WTC11 (cell line): ENCODE results near the gene PNPLA8. TPM values are rescaled to one million over a fixed set of nuclear protein-coding genes. Genes with fewer than 3 reads are reported as not detected.

Source experiments
- ATAC-seq: fragments of 200-7000 bp; cut with Tn5 transposase; 2 replicates; pipeline ENCODE4 v1.10.0; 2021; ENCODE audit warnings: mild to moderate bottlenecking, moderate library complexity
- CTCF ChIA-PET: fragments of 300-600 bp; sonication (Branson Sonifier 250); formaldehyde crosslinking; loops from one replicate; lab custom pipeline; 2021; ENCODE audit warnings: antibody characterized with exemption; lab: Charles Lee
- POLR2A ChIA-PET: fragments of 350-600 bp; sonication (Branson Sonifier 250); formaldehyde crosslinking; loops from one replicate; lab custom pipeline; 2021; ENCODE audit warnings: antibody characterized with exemption; lab: Charles Lee
- DNase-seq: peaks from one replicate; pipeline ENCODE4 v3.0.0; 2021; ENCODE audit warnings: low spot score
- H3K27ac Mint-ChIP-seq: 2 replicates; pipeline ENCODE4 v1.8.0; 2021; ENCODE audit warnings: mixed read lengths
- H3K27me3 Mint-ChIP-seq: 2 replicates; pipeline ENCODE4 v1.8.0; 2021; ENCODE audit warnings: low read depth, mild to moderate bottlenecking, moderate library complexity, mixed read lengths
- H3K36me3 Mint-ChIP-seq: 2 replicates; pipeline ENCODE4 v1.8.0; 2021; ENCODE audit warnings: mixed read lengths
- H3K4me1 Mint-ChIP-seq: 2 replicates; pipeline ENCODE4 v1.8.0; 2022; ENCODE audit warnings: mixed read lengths
- H3K4me3 Mint-ChIP-seq: 2 replicates; pipeline ENCODE4 v1.8.0; 2021; ENCODE audit warnings: mild to moderate bottlenecking, moderate library complexity, mixed read lengths
- H3K9me3 Mint-ChIP-seq: 2 replicates; pipeline ENCODE4 v1.8.0; 2021; ENCODE audit warnings: mixed read lengths
- AFF4 ChIP-seq: sonication (generic); formaldehyde crosslinking; IDR thresholded peaks from 2 replicates; pipeline ENCODE4 v1.8.1; 2023; ENCODE audit warnings: mild to moderate bottlenecking, missing genetic modification reagents, borderline replicate concordance
- ATF1 ChIP-seq: sonication (generic); formaldehyde crosslinking; IDR thresholded peaks from 2 replicates; pipeline ENCODE4 v1.8.1; 2023; ENCODE audit warnings: mild to moderate bottlenecking, moderate library complexity, missing genetic modification reagents
- CREB1 ChIP-seq: sonication (generic); formaldehyde crosslinking; IDR thresholded peaks from 2 replicates; pipeline ENCODE4 v1.8.0; 2023; ENCODE audit warnings: mild to moderate bottlenecking, missing genetic modification reagents
- CREM ChIP-seq: sonication (generic); formaldehyde crosslinking; IDR thresholded peaks from 2 replicates; pipeline ENCODE4 v1.8.1; 2022; ENCODE audit warnings: mild to moderate bottlenecking, missing genetic modification reagents, moderate library complexity
- CTCF ChIP-seq: fragments of 200-600 bp; IDR thresholded peaks from 2 replicates; pipeline ENCODE4 v1.8.0; 2022; ENCODE audit warnings: antibody characterized with exemption
- ESRRA ChIP-seq: sonication (generic); formaldehyde crosslinking; IDR thresholded peaks from 2 replicates; pipeline ENCODE4 v1.8.1; 2022; ENCODE audit warnings: mild to moderate bottlenecking, missing genetic modification reagents, borderline replicate concordance
- ETV6 ChIP-seq: sonication (generic); formaldehyde crosslinking; IDR thresholded peaks from 2 replicates; pipeline ENCODE4 v1.8.1; 2022; ENCODE audit warnings: mild to moderate bottlenecking, missing genetic modification reagents
- FOXP1 ChIP-seq: sonication (generic); formaldehyde crosslinking; IDR thresholded peaks from 2 replicates; pipeline ENCODE4 v1.8.0; 2022; ENCODE audit warnings: missing genetic modification reagents, mild to moderate bottlenecking, moderate library complexity, borderline replicate concordance
- HMGXB4 ChIP-seq: sonication (generic); formaldehyde crosslinking; IDR thresholded peaks from 2 replicates; pipeline ENCODE4 v1.8.1; 2023; ENCODE audit warnings: mild to moderate bottlenecking, moderate library complexity, missing genetic modification reagents
- IRF1 ChIP-seq: sonication (generic); formaldehyde crosslinking; IDR thresholded peaks from 2 replicates; pipeline ENCODE4 v1.8.0; 2023; ENCODE audit warnings: missing genetic modification reagents
- IRF2 ChIP-seq: sonication (generic); formaldehyde crosslinking; IDR thresholded peaks from 2 replicates; pipeline ENCODE4 v1.8.0; 2022; ENCODE audit warnings: low read depth, missing genetic modification reagents, borderline replicate concordance
- MXD4 ChIP-seq: fragments of 250-450 bp; sonication (Bioruptor Pico); IDR thresholded peaks from 2 replicates; pipeline ENCODE4 v1.8.0; 2021; ENCODE audit warnings: mild to moderate bottlenecking, moderate library complexity, borderline replicate concordance
- PREB ChIP-seq: sonication (generic); formaldehyde crosslinking; IDR thresholded peaks from 2 replicates; pipeline ENCODE4 v1.8.1; 2022; ENCODE audit warnings: mild to moderate bottlenecking, missing genetic modification reagents, moderate library complexity, borderline replicate concordance
- PRRX2 ChIP-seq: fragments of 250-450 bp; sonication (Bioruptor Pico); IDR thresholded peaks from 2 replicates; pipeline ENCODE4 v1.8.0; 2021; ENCODE audit warnings: mild to moderate bottlenecking
- SMAD3 ChIP-seq: sonication (generic); formaldehyde crosslinking; IDR thresholded peaks from 2 replicates; pipeline ENCODE4 v1.8.0; 2022; ENCODE audit warnings: missing genetic modification reagents, mild to moderate bottlenecking, borderline replicate concordance
- ZBTB21 ChIP-seq: sonication (generic); formaldehyde crosslinking; IDR thresholded peaks from 2 replicates; pipeline ENCODE4 v1.8.1; 2023; ENCODE audit warnings: mild to moderate bottlenecking, missing genetic modification reagents, borderline replicate concordance
- ZBTB43 ChIP-seq: sonication (generic); formaldehyde crosslinking; IDR thresholded peaks from 2 replicates; pipeline ENCODE4 v1.8.1; 2023; ENCODE audit warnings: mild to moderate bottlenecking, missing genetic modification reagents
- ZMAT4 ChIP-seq: fragments of 250-450 bp; sonication (Bioruptor Pico); IDR thresholded peaks from 2 replicates; pipeline ENCODE4 v1.9.0; 2021; ENCODE audit warnings: mild to moderate bottlenecking
- ZNF317 ChIP-seq: sonication (generic); formaldehyde crosslinking; IDR thresholded peaks from 2 replicates; pipeline ENCODE4 v1.8.1; 2023; ENCODE audit warnings: low read depth, mild to moderate bottlenecking, moderate library complexity, missing genetic modification reagents, borderline replicate concordance
- ZNF416 ChIP-seq: fragments of 250-450 bp; sonication (Bioruptor Pico); IDR thresholded peaks from 2 replicates; pipeline ENCODE4 v1.9.0; 2021; ENCODE audit warnings: mild to moderate bottlenecking, inconsistent platforms
- ZNF423 ChIP-seq: fragments of 250-450 bp; sonication (Bioruptor Pico); IDR thresholded peaks from 2 replicates; pipeline ENCODE4 v2.1.2; 2022; ENCODE audit warnings: mild to moderate bottlenecking, moderate library complexity
- ZNF425 ChIP-seq: fragments of 250-450 bp; sonication (Bioruptor Pico); conservative IDR thresholded peaks from 2 replicates; pipeline ENCODE4 v1.9.0; 2021; ENCODE audit warnings: mild to moderate bottlenecking
- total RNA-seq: library from RNA; stranded (reverse); gene quantifications from 3 replicates; pipeline ENCODE4 v1.2.3, GENCODE V29; 2021

The PNPLA8 gene
- total RNA-seq, 1 experiment from 2014 or later: 12.4 TPM

GRCh38 chr7:108484137-108484536 is 41.8 kb downstream of the PNPLA8 start:
- no peaks in the 10 kb centered on the region for H3K27me3 Mint-ChIP-seq
- ChIA-PET CTCF (no interaction called here), POLR2A (no interaction called here)
- no peaks in the 10 kb centered on the region for H3K4me1 Mint-ChIP-seq
- no peak overlapping the region for H3K4me3 Mint-ChIP-seq
- H3K9me3 Mint-ChIP-seq: no peaks in the 10 kb centered on the region
- ATAC-seq: no peak
- H3K27ac Mint-ChIP-seq: no peak overlapping the region
- no peak for DNase-seq
- TF ChIP-seq ZNF423 (CRISPR knock-in tag): no peak
- TF ChIP-seq HMGXB4 (CRISPR knock-in tag): no peak
- no peak for TF ChIP-seq ZBTB21 (CRISPR knock-in tag)
- no peak for TF ChIP-seq ATF1 (CRISPR knock-in tag)
- TF ChIP-seq FOXP1 (CRISPR knock-in tag): no peak
- no peak for TF ChIP-seq PREB
- TF ChIP-seq ZBTB43: no peak
- no peak for TF ChIP-seq CREB1 (CRISPR knock-in tag)
- TF ChIP-seq ESRRA (CRISPR knock-in tag): no peak
- no peak for TF ChIP-seq ZNF317
- TF ChIP-seq CREM (CRISPR knock-in tag): no peak
- H3K36me3 Mint-ChIP-seq: no peaks in the 10 kb centered on the region

GRCh38 chr7:108480311-108480710 is 45.6 kb downstream of the PNPLA8 start:
- Mint-ChIP-seq H3K36me3 (no peaks in the 10 kb centered on the region), H3K4me3 (no peak overlapping the region), H3K9me3 (no peaks in the 10 kb centered on the region), H3K4me1 (peaks cover 7% of the 10 kb centered on the region; the same call in 1 of the 2 replicates), H3K27ac (no peak overlapping the region), H3K27me3 (no peaks in the 10 kb centered on the region)
- TF ChIP-seq IRF2: no peak
- TF ChIP-seq SMAD3 (CRISPR knock-in tag): no peak
- TF ChIP-seq MXD4 (CRISPR knock-in tag): no peak
- no peak for TF ChIP-seq ZNF416 (CRISPR knock-in tag)
- TF ChIP-seq AFF4 (CRISPR knock-in tag): no peak
- no peak for TF ChIP-seq ZNF425
- TF ChIP-seq PRRX2 (CRISPR knock-in tag): no peak
- no peak for TF ChIP-seq CTCF
- no peak for TF ChIP-seq ZMAT4 (CRISPR knock-in tag)
- TF ChIP-seq IRF1 (CRISPR knock-in tag): no peak
- no peak for TF ChIP-seq ETV6 (CRISPR knock-in tag)
- CTCF ChIA-PET: interaction anchor here (2.0 kb wide), 1 partner anchor 17 kb away, joined by 8 read pairs; no protein-coding TSS in a partner anchor
- POLR2A ChIA-PET: no interaction called here
- ATAC-seq (no peak), DNase-seq (no peak)
